Colonic mucosa (tissue), 4 donors: Measurements from ENCODE around the gene GALNT16. TPM values are rescaled to one million over a fixed set of nuclear protein-coding genes. Genes with fewer than 3 reads are reported as not detected.
A peak's percentile ranks its signal among the peaks of the same experiment; 100 is the strongest.

Experiments
- DNase-seq: peaks from one replicate; pipeline ENCODE4 v3.0.0-alpha.2; 2020
- H3K27ac ChIP-seq: fragments of 200-600 bp; one replicate; pipeline ENCODE4 v1.8.0; 2021
- H3K27me3 ChIP-seq: fragments of 200-600 bp; one replicate; pipeline ENCODE4 v1.8.0; 2021
- H3K36me3 ChIP-seq: fragments of 200-600 bp; one replicate; pipeline ENCODE4 v1.8.0; 2021
- H3K4me1 ChIP-seq: fragments of 200-600 bp; one replicate; pipeline ENCODE4 v1.8.0; 2021; ENCODE audit warnings: mild to moderate bottlenecking
- H3K4me3 ChIP-seq: fragments of 200-600 bp; one replicate; pipeline ENCODE4 v1.8.0; 2021
- H3K9ac ChIP-seq, 2 donors: one replicate each; pipeline ENCODE4 v1.7.0; 2013; ENCODE audit warnings: control low read depth in 2 of 2, low read depth in 2 of 2, low read length in 2 of 2
- H3K9me3 ChIP-seq: fragments of 200-600 bp; one replicate; pipeline ENCODE4 v1.8.0; 2021
- CTCF ChIP-seq: fragments of 200-600 bp; IDR thresholded peaks from one replicate; pipeline ENCODE4 v1.8.0; 2022; ENCODE audit warnings: antibody characterized with exemption, mild to moderate bottlenecking
- intact Hi-C: fragments of 100-400 bp; cut with DNase I; formaldehyde crosslinking; loops from one replicate; pipeline ENCODE4 v1.14.1; 2022
- total RNA-seq, 2 donors: library from RNA; stranded (reverse); fragmentation: NEBNext Ultra II Directional in 1 of 2; extraction: Animal tissue kit (Norgen Biotek cat#: 25700) in 1 of 2; gene quantifications; one replicate each; pipeline ENCODE4 v1.2.1, GENCODE V29; 2021
- donor health status: healthy.
- donor health status: DM: no; HTN: no; CAD: no.
- donor health status: DM: no; HTN: no; CAD: no.

The GALNT16 gene
- total RNA-seq, 2 donors from 2014 or later: 0.22 to 1.6 TPM

- DNase-seq: peak; percentile 32
- Histone ChIP-seq H3K9ac (no peak overlapping the region), H3K4me1 (no peaks in the 10 kb centered on the region), H3K27me3 (no peaks in the 10 kb centered on the region), H3K4me3 (no peak overlapping the region), H3K9me3 (no peaks in the 10 kb centered on the region), H3K36me3 (no peaks in the 10 kb centered on the region), H3K27ac (no peak overlapping the region)
- no peak for TF ChIP-seq CTCF
- intact Hi-C loops: no loop called here
Observed at GRCh38 chr14:69354383-69355153, 94.6 kb downstream of the GALNT16 start.

- TF ChIP-seq CTCF: no peak
- Histone ChIP-seq H3K36me3 (no peaks in the 10 kb centered on the region), H3K27me3 (no peaks in the 10 kb centered on the region), H3K9me3 (no peaks in the 10 kb centered on the region), H3K9ac (no peak overlapping the region), H3K27ac (no peak overlapping the region), H3K4me3 (no peak overlapping the region), H3K4me1 (no peaks in the 10 kb centered on the region)
- DNase-seq: no peak
- intact Hi-C loops: no loop called here
Observed at GRCh38 chr14:69355154-69355597, 95.2 kb downstream of the GALNT16 start.

- no peak overlapping the region for H3K4me3 ChIP-seq
- H3K27me3 ChIP-seq: no peaks in the 10 kb centered on the region
- no peaks in the 10 kb centered on the region for H3K36me3 ChIP-seq
- H3K4me1 ChIP-seq: no peaks in the 10 kb centered on the region
- no peak for DNase-seq
- H3K27ac ChIP-seq: no peak overlapping the region
- no peak overlapping the region for H3K9ac ChIP-seq
- intact Hi-C loops: no loop called here
- TF ChIP-seq CTCF: no peak
- no peaks in the 10 kb centered on the region for H3K9me3 ChIP-seq
Observed at GRCh38 chr14:69355607-69356281, 95.8 kb downstream of the GALNT16 start.

GRCh38 chr14:69356903-69357543 is 97.1 kb downstream of the GALNT16 start:
- no peak for TF ChIP-seq CTCF
- intact Hi-C loops: no loop called here
- no peaks in the 10 kb centered on the region for H3K36me3 ChIP-seq
- H3K27ac ChIP-seq: no peak overlapping the region
- H3K9ac ChIP-seq: no peak overlapping the region
- H3K4me1 ChIP-seq: no peaks in the 10 kb centered on the region
- H3K27me3 ChIP-seq: no peaks in the 10 kb centered on the region
- H3K9me3 ChIP-seq: no peaks in the 10 kb centered on the region
- DNase-seq: no peak
- H3K4me3 ChIP-seq: no peak overlapping the region

GRCh38 chr14:69357544-69358200 is 97.7 kb downstream of the GALNT16 start:
- Histone ChIP-seq H3K9ac (no peak overlapping the region), H3K4me3 (no peak overlapping the region), H3K9me3 (no peaks in the 10 kb centered on the region), H3K27me3 (no peaks in the 10 kb centered on the region), H3K36me3 (no peaks in the 10 kb centered on the region), H3K4me1 (no peaks in the 10 kb centered on the region), H3K27ac (no peak overlapping the region)
- no peak for TF ChIP-seq CTCF
- DNase-seq: no peak
- intact Hi-C loops: no loop called here
